Transverse colon (tissue), 4 donors: Measurements from ENCODE around the gene CEP76. TPM values are rescaled to one million over a fixed set of nuclear protein-coding genes. Genes with fewer than 3 reads are reported as not detected.

ENCODE experiments used
- DNase-seq: peaks from one replicate; pipeline ENCODE4 v3.0.0-alpha.2; 2019
- H3K27ac ChIP-seq, 4 donors: fragments of 200-600 bp; sonication (generic); 2 replicates each; pipeline ENCODE4 v1.5.1; 2016 to 2018; ENCODE audit warnings: inconsistent platforms in 4 of 4
- H3K27me3 ChIP-seq: fragments of 200-600 bp; sonication (generic); 2 replicates; pipeline ENCODE4 v1.5.1; 2017; ENCODE audit warnings: inconsistent platforms
- H3K36me3 ChIP-seq, 4 donors: fragments of 200-600 bp; sonication (generic); 2 replicates each; pipeline ENCODE4 v1.5.1; 2017 to 2019; ENCODE audit warnings: inconsistent platforms in 4 of 4
- H3K4me1 ChIP-seq, 4 donors: fragments of 200-600 bp; sonication (generic); 2 replicates each; pipeline ENCODE4 v1.5.1; 2017 to 2020; ENCODE audit warnings: inconsistent platforms in 4 of 4
- H3K4me3 ChIP-seq, 4 donors: fragments of 200-600 bp; sonication (generic); 1 replicate in 1 of 4; 2 replicates in 3 of 4; pipeline versions ENCODE4 v1.5.1 to v1.6.1; 2017 to 2019; ENCODE audit warnings: inconsistent platforms in 4 of 4
- H3K9me3 ChIP-seq, 2 donors: fragments of 200-600 bp; sonication (generic); 2 replicates each; pipeline ENCODE4 v1.5.1; 2017 to 2019; ENCODE audit warnings: inconsistent platforms in 2 of 2
- CTCF ChIP-seq, 5 experiments: fragments of 200-600 bp in 3 of 5; fragments of 450-650 bp in 2 of 5; sonication (generic) in 3 of 5; IDR thresholded peaks; 1 replicate in 2 of 5; 2 replicates in 3 of 5; pipeline ENCODE4 v1.5.1; 2016 to 2017; ENCODE audit warnings: antibody characterized with exemption in 5 of 5, inconsistent platforms in 3 of 5, mild to moderate bottlenecking in 2 of 5, moderate library complexity in 1 of 5
- EP300 ChIP-seq: sonication (generic); formaldehyde crosslinking; IDR thresholded peaks from one replicate; pipeline ENCODE4 v1.6.1; 2017; ENCODE audit warnings: antibody characterized with exemption, low read depth
- POLR2A ChIP-seq: fragments of 450-650 bp; IDR thresholded peaks from one replicate; pipeline ENCODE4 v1.6.1; 2016; ENCODE audit warnings: antibody characterized with exemption, mild to moderate bottlenecking, moderate library complexity
- POLR2AphosphoS5 ChIP-seq, 3 donors: sonication (generic); formaldehyde crosslinking; IDR thresholded peaks; one replicate each; pipeline ENCODE4 v1.6.1; 2016; ENCODE audit warnings: antibody characterized with exemption in 3 of 3
- WGBS, 2 donors: methylation state at CpG; one replicate each; pipeline ENCODE4 v1.1.5; 2018; ENCODE audit warnings: low coverage in 1 of 2; 5-methylcytosine and 5-hydroxymethylcytosine counted together
- in situ Hi-C, 4 donors: fragments of 200-750 bp; cut with MboI; loops; one replicate each; pipeline versions ENCODE4 v1.15.0 to v1.15.1; 2017; ENCODE audit warnings: low sequenced_read_pairs in 3 of 4, low pct_ligation_motif_present in 1 of 4, low pct_unique_long_range_greater_than_20kb in 1 of 4
- intact Hi-C: fragments of 100-400 bp; cut with DNase I; formaldehyde crosslinking; loops from one replicate; pipeline ENCODE4 v1.15.1; 2023; ENCODE audit warnings: low total_unique reads
- total RNA-seq, 4 donors: library from RNA; depleted of rRNA; stranded (reverse); fragments of >200 nt; gene quantifications; one replicate each; pipeline ENCODE4 v1.1.0, GENCODE V29; 2016

Gene CEP76
- total RNA-seq, 4 donors from 2014 or later, result 7.6 to 23.7 (median 9.0) TPM

- no peak for DNase-seq
- Histone ChIP-seq H3K4me1 (no peaks in the 10 kb centered on the region), H3K9me3 (no peaks in the 10 kb centered on the region), H3K36me3 (peaks cover 0 to 77% (median 35%) of the 10 kb centered on the region in 4 donors), H3K27me3 (no peaks in the 10 kb centered on the region), H3K4me3 (no peak overlapping the region), H3K27ac (no peak overlapping the region)
- WGBS, 2 donors, result 88 to 90% methylated on average over 5 of the region's 5 CpGs
- in situ Hi-C loops, result no loop called here
- intact Hi-C loops, result no loop called here
- TF ChIP-seq EP300, result no peak
Measured at GRCh38 chr18:12721495-12722275, 19.2 kb upstream of the CEP76 start.

- 98% methylated on average over 5 of the region's 5 CpGs; no CpG with 5 or more reads in 1 of the 2 donors for WGBS, 2 donors
- in situ Hi-C loops, result no loop called here
- no peaks in the 10 kb centered on the region for H3K9me3 ChIP-seq
- no peaks in the 10 kb centered on the region for H3K4me1 ChIP-seq
- TF ChIP-seq POLR2AphosphoS5 (IDR thresholded peaks at IDR 0.05) (no peak), CTCF (IDR thresholded peaks at IDR 0.05) (no peak), POLR2A (no peak), EP300 (no peak)
- H3K27ac ChIP-seq, result no peak overlapping the region
- no peak for DNase-seq
- H3K4me3 ChIP-seq, result no peak overlapping the region
- H3K36me3 ChIP-seq, result peaks cover 0 to 67% (median 22%) of the 10 kb centered on the region in 4 donors
- intact Hi-C loops, result no loop called here
- no peaks in the 10 kb centered on the region for H3K27me3 ChIP-seq
Measured at GRCh38 chr18:12711446-12711845, 8.9 kb upstream of the CEP76 start.

- Histone ChIP-seq H3K4me3 (peak overlapping the region; percentile 62 to 97 (median 86)), H3K27me3 (no peaks in the 10 kb centered on the region), H3K4me1 (peaks cover 7 to 33% (median 23%) of the 10 kb centered on the region in 4 donors), H3K27ac (peak overlapping the region; percentile 94 to 98 (median 96)), H3K9me3 (no peaks in the 10 kb centered on the region), H3K36me3 (peaks cover 0 to 25% (median 7%) of the 10 kb centered on the region in 4 donors)
- 0% methylated on average over 2 of the region's 2 CpGs for whole genome bisulfite sequencing, 2 donors
- in situ Hi-C loops, result no loop called here
- intact Hi-C loops, result no loop called here
- no peak for DNase-seq
- no peak for TF ChIP-seq POLR2AphosphoS5 (IDR thresholded peaks at IDR 0.05)
- no peak for TF ChIP-seq POLR2A
- no peak for TF ChIP-seq CTCF (IDR thresholded peaks at IDR 0.05)
Measured at GRCh38 chr18:12703664-12704063, 1.1 kb upstream of the CEP76 start.

- Histone ChIP-seq H3K4me1 (peaks cover 7 to 33% (median 23%) of the 10 kb centered on the region in 4 donors), H3K27ac (peak overlapping the region; percentile 94 to 98 (median 96)), H3K27me3 (no peaks in the 10 kb centered on the region), H3K9me3 (no peaks in the 10 kb centered on the region), H3K4me3 (peak overlapping the region; percentile 62 to 97 (median 86)), H3K36me3 (peaks cover 0 to 24% (median 7%) of the 10 kb centered on the region in 4 donors)
- intact Hi-C loops, result no loop called here
- 0% methylated on average over 7 to 25 of the region's 28 CpGs for WGBS, 2 donors
- no peak for DNase-seq
- no peak for TF ChIP-seq POLR2AphosphoS5 (IDR thresholded peaks at IDR 0.05)
- TF ChIP-seq POLR2A, result no peak
- in situ Hi-C loops, result no loop called here
Measured at GRCh38 chr18:12703096-12703567, 609 bp upstream of the CEP76 start.

GRCh38 chr18:12701161-12701560, 1.4 kb downstream of the CEP76 start:
- Histone ChIP-seq H3K27me3 (no peaks in the 10 kb centered on the region), H3K4me1 (peaks cover 7 to 33% (median 23%) of the 10 kb centered on the region in 4 donors), H3K9me3 (no peaks in the 10 kb centered on the region), H3K27ac (peak overlapping the region in 1 of 4 donors; percentile 98), H3K4me3 (peak overlapping the region in 2 of 4 donors; percentile 87 to 97), H3K36me3 (peaks cover 0 to 8% (median 0%) of the 10 kb centered on the region in 4 donors)
- DNase-seq, result no peak
- TF ChIP-seq CTCF (IDR thresholded peaks at IDR 0.05) (no peak), EP300 (no peak), POLR2A (no peak), POLR2AphosphoS5 (IDR thresholded peaks at IDR 0.05) (no peak)
- WGBS, 2 donors, result 72 to 75% methylated on average over 3 of the region's 3 CpGs
- in situ Hi-C loops, result no loop called here
- intact Hi-C loops, result no loop called here
